GM18909 (cell line): Measurements from ENCODE around the gene BMPR2.
"Not testable (repeated sequence)": the region's sequence is repeated elsewhere in the genome, so short reads cannot be mapped to it uniquely, and the experiment has no call there.

Source experiments
- ATAC-seq: cut with Tn5 transposase; IDR thresholded peaks from one replicate; pipeline ENCODE4 v1.9.1; 2021; ENCODE audit warnings: mild to moderate bottlenecking; ENCODE audit not compliant: unreplicated experiment, poor library complexity

The BMPR2 gene

DNA sequence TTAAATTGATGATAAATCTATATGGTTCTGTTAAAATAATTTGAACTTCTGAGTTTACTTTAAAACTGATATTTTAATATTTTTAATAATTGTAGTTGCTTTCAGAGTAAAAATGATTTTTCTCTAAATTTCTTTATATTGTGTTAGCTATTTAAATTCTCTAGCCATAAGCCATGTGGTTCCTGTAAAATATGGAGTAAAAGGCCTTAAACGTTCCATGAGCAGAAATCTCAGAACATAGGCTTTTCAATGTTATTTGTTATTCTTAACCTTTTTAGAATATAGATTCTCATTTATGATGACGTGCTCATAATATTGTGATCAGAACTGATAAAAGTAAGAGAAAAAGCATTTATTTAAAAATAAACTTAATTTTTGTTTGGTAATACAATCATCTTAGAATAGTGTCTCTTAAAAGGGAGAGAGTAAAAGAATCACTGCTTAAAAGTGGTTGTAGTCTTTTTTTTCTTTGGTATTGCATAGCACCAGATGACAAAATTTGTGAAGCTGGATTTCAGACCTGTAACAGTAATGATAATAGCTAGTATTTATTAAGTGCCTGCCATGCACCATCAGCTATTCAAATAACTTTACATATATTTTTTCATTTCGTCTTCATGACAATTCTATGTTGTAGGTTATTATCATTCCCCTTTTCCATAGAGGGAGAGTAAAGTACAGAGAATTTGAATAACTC, 2.7 kb downstream of the BMPR2 start:
- no peak for ATAC-seq

DNA sequence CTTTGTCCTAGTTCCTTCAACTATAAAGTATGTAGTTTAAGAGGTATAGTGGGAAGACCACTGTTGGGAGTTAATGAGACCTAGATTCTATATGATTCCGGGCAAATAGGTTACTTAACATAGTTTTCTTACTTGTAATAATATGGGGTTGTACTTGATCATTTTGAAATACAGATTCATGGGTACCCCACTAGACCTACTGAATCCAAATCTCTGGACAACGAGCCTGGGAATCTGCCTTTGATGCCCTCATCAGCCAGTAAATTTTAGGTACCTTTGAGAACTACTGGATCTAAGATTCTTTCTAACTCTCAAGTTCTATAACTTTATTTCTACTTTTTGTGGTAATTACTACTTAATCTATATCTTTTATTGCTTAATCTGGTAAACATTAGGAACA, 6.6 kb downstream of the BMPR2 start:
- no peak for ATAC-seq

DNA sequence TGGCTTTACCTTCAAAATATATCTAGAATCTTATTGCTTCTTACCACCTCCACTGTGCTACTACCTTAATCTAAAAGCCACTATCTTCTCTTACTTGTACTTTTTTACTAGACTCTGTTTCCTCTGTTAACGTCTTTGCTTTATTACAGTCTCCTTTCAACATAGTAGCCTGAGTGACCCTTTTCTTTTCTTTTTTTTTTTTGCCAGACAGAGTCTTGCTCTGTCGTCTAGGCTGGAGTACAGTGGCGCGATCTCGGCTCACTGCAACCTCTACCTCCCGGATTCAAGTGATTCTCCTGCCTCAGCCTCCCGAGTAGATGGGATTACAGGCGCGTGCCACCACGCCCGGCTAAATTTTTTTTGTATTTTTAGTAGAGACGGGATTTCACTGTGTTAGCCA, 10.4 kb downstream of the BMPR2 start:
- not testable (repeated sequence) for ATAC-seq

DNA sequence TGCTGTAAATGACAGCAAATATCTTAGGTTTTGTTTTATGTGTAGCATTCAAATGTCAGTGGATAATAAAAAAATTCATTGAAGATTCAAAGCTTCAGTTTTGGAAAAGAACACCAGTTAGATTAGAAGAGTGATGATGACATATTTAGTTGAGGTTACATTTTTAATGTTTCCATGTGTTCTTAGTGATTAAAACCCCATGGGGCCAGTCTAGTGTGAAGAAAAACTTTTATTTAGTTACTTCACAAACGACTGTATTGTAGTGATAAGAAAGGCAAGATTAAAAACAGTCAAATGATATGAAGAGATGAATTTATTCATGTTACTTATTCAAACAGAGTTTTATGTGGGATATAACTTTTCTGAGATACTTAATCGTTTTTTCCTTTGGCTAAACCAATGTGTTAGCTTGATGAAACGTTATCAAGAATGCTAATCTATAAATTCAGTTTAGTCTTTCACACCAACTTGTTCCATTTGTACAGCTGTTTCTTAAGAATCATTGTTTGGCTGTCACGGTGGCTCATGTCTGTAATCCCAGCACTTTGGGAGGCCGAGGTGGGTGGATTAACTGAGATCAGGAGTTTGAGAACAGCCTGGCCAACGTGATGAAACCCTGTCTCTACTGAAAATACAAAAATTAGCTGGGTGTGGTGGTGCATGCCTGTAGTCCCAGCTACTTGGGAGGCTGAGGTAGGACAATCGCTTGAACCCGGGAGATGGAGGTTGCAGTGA, 11.6 kb downstream of the BMPR2 start:
- no peak for ATAC-seq

DNA sequence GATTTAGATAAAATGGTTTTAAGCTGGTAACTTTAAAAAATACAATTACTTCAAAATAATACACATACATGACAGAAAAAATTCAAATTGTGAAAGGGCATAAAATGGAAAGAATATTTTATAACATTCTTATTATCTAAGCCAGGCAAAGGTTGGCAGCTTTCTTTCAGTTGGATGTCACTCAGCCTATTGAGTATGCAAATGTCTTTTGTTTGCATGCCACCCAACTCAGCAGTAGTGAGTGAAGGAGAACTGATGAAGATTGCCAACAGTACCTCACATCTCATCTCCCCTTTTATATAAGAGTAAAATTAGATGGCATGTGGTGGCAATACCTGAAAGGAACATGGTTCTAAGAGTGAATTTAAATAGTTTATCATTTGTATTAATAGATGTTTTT, 24.8 kb downstream of the BMPR2 start:
- ATAC-seq = no peak

DNA sequence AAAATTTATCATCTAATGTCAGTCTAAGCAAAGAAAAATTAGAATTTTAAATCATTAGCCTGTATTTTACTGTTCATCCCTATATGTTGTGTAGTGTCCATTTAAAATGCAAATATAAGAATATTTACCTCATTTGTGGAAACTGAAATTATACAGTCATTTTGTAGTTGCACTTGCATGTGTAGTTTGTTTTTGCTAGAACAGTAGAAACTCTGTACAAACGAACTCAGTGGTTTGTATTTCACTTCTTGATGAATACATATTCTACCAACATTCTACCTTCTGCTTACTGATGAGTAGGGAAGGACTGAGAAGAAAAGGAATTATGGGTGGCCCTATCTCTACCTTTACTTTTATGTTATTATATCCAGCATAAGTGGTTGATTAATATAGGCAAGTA, 29.7 kb downstream of the BMPR2 start:
- no peak for ATAC-seq

DNA sequence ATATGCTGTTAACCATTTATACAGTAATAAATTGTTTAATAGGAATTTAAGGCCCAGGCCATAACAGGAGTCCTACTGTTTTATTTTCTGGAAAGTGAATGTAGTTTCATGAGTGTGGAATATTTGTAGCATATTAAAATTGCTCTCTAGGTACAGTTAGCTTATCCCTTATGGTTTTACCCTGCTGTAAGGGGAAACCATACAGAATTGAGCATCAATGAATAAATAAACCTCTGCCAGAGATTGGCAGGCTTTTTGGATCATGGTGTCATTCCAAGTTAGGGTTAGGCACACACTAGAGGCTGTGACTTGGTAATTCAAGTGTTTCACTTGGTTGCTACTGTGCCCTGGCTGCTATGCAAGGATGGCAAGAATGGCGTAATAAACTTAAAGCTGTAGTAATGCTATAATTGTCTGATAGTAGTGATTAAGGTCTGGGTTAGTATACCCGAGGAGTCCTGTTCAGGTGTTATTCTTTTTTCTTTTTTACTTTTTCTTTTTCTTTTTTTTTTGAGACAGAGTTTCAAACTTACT, 30.4 kb downstream of the BMPR2 start:
- no peak for ATAC-seq

DNA sequence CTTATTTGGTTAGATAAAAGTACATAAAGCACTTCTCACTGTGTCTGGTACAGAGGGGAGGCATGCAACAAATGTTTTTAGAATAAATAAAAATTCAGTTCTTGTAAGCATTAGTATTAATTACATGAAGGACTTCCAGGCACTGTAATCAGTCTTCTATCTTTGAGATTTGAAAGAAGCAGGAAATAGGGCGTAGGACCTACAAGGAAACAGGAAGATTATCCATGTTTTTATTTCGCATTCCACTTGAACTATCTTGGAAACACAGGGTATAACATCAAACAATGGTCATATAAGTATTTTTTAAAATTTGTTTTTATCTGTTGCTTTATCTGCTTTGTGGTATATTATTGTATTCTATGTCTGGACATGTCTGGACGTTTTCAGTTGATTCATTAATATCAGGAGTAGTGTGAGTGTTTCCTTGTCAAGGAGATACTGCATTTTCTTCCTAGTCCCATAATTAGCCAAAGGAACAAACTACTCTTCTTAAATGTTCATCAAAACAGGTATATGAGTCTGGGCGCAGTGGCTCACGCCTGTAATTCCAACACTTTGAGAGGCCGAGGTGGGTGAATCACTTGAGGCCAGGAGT, 32.5 kb downstream of the BMPR2 start:
- ATAC-seq = no peak

DNA sequence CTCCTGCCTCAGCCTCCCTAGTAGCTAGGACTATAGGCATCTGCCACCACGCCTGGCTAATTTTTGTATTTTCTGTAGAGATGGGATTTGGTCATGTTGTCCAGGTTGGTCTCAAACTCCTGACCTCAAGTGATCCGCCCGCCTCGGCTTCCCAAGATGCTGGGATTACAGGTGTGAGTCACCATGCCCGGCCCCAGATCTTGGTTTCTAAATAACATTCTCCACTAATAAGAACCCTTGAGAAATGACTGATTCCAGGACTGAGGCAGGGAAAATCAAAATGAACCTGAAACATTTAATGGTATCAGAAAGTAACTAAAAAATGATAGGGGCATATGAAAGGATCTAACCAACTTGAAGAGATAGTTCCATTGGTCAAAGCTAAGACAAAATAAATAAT, 34.0 kb downstream of the BMPR2 start:
- no peak for ATAC-seq

DNA sequence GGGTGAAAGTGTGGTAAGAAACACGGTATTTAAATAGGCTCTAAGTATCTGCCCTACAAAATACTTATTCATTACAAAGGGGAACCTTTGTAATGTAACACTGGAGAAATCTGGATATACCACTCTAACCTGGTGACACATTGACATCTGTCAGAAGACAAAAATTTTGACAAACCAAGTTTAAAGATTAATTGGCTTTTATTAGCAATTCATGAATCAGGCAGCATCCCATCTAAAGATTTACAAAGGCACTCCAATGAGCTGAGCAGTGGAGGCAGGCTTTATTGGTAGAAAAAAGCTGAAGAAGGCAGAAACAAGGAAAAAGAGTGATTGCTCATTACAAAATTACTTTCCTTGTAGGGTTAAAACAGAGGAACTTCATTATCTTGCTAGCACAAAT, 35.0 kb downstream of the BMPR2 start:
- no peak for ATAC-seq

DNA sequence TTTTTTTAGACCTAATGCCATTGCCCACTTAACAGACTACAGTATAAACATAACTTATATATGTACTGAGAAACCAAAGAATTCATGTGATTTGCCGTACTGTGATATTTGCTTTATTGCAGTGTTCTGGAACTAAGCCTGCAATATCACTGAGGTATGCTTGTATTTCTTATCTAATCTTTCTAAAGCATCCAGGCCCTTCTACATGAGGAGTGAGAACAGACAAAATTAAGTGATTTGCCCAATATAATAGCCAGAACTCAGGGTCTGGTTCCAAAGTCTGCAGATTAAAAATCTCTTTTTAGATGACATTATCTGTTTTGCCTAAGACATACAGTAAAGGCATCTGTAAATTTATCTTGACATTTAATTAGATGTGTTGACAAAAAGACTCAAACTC, 41.9 kb downstream of the BMPR2 start:
- ATAC-seq = no peak

DNA sequence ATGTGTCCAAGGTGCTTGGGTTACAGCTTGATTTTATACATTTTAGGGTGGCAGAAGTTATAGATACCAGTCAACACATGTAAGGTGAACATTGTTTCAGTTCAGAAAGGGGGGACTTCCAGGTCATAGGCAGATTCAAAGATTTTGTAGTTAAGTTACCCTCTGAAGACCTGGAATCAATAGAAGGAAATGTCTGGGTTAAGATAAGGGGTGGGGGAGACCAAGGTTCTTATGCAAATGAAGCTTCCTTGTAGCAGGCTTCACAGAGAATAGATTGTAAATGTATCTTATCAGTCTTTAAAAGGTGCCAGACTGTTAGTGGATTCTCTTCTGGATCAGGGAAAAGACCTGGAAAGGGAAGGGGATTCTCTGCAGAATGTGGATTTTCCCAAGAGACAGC, 42.4 kb downstream of the BMPR2 start:
- ATAC-seq = no peak

DNA sequence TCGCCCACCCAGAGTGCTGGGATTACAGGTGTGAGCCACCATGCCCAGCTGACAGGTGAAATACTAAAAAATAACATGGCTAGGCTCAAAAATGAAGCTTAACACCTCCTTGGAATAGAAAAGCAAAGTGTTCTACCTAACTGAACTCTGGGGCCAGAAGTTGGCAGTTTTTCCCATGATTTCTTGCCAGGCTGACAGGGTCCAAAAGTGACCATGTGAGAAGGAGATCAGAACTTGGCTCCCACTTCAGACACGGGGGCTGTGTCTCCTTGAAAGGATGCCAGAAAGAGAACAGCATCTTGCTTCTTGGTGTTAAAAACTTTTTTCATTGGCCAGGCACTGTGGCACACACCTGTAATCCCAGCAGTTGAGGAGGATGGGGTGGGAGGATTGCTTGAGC, 47.0 kb downstream of the BMPR2 start:
- no peak for ATAC-seq

DNA sequence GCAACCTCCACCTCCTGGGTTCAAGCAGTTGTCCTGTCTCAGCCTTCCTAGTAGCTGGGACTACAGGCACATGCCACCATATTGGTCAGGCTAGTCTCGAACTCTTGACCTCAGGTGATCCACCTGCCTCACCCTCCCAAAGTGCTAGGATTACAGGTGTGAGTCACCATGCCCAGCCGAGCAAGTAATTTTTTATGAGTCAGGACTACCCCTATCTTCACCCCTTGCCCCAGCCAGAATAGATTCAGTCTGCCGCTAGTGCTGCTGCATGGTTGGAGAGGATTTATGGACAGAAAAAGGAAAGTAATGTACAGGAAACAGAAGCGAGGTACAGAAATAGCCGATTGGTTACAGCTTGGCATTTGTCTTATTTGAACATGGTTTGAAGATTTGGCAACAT, 48.9 kb downstream of the BMPR2 start:
- ATAC-seq = no peak

DNA sequence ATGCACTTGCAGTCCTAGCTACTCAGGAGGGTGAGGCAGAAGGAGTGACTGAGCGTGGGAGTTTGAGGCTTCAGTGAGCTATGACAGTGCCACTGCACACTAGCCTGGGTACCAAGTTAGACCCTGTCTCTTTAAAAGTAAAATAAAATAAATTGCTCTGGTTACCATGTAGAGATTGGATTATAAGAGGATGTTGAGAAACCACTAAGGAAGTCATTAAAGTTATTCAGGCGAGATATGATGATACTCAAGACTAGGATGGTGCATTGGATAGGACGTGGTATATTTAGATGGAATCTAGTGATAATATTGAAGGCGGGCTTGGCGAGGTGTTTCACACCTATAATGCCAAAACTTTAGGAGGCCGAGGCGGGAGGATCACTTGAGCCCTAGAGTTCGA, 50.6 kb downstream of the BMPR2 start:
- no peak for ATAC-seq

DNA sequence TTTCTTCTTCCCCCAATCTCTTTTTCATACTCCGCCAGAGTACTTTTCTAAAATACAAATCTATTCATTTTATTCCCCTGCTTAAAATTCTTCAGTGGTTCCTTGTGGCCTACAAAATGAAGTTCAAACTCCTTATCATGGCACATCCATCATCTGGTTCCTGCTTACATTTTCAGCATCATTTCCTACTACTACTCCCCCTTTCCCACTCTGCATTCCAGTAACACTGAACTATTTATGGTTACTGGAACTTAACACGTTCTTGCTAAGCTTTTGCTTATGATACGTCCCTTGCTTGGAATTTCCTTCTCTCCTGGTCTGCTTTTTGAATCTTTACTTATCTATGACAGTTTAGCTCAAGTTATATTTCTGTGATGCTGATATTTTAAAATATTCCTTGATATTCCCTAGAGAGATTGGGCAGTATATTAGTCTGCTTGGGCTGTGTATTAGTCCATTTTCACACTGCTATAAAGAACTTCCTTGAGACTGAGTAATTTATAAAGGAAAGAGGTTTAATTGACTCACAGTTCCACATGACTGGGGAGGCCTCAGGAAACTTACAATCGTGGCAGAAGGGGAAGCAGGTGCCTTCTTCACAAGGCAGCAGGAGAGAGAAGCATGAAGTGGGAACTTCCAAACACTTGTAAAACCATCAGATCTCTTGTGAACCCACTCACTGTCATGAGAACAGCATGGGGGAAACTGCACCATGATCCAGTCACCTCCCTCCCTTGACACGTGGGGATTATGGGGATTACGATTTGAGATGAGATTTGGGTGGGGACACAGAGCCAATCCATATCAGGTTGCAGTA, 53.2 kb downstream of the BMPR2 start:
- ATAC-seq = no peak

DNA sequence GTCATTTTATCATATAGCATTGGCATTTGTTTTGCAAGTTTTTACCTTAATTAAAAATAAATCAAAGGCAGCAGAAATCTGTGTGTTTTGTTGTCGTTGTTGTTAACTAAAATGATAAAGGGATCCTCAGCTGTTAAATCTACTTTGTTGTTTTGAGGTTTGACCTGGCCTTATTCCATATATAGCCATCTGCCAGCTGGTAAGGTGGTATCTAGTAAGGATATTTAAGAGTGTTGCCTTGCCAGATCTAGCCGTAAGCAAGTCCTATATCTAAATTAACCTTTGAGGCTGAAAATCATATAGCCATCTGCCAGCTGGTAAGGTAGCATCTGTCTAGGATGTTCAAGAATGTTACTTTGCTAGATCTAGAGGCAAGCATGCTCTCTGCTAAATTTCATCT, 56.6 kb downstream of the BMPR2 start:
- no peak for ATAC-seq

DNA sequence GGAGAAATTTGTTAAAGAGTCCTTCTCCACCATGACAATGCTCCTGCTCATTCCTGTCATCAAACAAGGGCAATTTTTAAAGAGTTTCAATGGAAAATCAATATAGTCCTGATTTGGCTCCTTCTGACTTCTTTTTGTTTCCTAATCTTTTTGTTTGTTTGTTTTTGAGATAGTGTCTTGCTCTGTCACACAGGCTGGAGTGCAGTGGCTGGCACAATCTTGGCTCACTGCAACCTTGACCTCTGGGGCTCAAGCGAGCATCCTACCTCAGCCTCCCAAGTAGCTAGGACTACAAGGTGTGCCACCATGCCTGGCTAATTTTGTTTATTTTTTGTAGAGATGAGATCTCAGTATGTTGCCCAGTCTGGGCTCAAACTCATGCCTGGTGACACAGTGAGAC, 58.3 kb downstream of the BMPR2 start:
- ATAC-seq = no peak

DNA sequence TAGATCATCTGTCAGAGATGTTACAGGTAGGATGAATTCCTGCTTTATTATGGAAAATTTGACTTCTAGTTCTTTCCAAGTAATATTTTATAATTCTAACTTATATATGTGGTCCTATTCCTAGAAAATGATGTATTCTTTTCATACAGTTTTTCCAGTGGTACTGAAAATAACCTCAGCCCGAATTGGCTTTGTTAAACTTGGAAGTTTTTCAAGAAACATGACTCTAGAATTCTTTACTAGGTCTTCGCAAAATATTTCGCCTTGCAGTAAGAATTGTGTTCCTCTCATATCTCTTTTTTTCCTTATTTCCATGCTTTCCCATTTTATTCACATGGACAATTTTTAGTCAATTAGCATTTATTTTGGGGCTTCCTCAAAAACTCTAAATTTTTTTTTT, 60.5 kb downstream of the BMPR2 start:
- ATAC-seq = no peak

DNA sequence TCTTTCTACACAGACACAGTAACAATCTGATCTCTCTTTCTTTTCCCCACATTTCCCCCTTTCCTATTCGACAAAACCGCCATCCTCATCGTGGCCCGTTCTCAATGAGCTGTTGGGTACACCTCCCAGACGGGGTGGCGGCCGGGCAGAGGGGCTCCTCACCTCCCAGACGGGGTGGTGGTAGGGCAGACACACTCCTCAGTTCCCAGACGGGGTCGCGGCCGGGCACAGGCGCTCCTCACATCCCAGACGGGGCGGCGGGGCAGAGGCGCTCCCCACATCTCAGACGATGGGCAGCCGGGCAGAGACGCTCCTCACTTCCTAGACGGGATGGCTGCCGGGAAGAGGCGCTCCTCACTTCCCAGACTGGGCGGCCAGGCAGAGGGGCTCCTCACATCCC, 64.0 kb downstream of the BMPR2 start:
- not testable (repeated sequence) for ATAC-seq

DNA sequence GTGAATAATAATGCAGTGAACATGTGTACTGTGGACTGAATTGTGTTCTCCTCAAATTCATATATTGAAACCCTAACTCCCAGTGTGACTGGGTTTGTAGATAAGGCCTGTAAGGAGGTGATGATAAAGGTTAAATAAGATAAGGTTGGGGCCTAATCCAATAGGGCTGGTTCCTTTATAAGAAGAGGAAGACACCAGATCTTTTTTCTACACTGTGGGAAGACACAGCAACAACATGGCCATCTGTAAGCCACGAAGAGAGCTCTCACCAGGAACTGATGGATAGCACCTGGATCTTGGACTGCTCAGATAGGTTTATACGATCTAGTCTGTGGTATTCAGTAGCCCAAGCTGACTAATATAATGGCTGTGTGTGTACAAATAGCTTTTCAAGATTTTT, 66.8 kb downstream of the BMPR2 start:
- no peak for ATAC-seq
